GM23338 (cell line): Measurements from ENCODE around the gene DCTN2. TPM values are rescaled to one million over a fixed set of nuclear protein-coding genes. Genes with fewer than 3 reads are reported as not detected.

ENCODE experiments used
- ATAC-seq: fragments of 200-7000 bp; cut with Tn5 transposase; 3 replicates; pipeline ENCODE4 v1.9.1; 2020
- DNase-seq: peaks from one replicate; pipeline ENCODE4 v3.0.0-alpha.2; 2015; ENCODE audit warnings: low spot score
- H2AFZ ChIP-seq: fragments of 200-600 bp; sonication (generic); 2 replicates; pipeline ENCODE4 v1.8.0; 2016; ENCODE audit warnings: antibody characterized with exemption, mild to moderate bottlenecking, moderate library complexity
- H3F3A ChIP-seq: fragments of 200-600 bp; sonication (generic); replicated peaks from 2 replicates; pipeline ENCODE4 v1.8.0; 2017; ENCODE audit warnings: antibody characterized with exemption, mixed run types, low read depth
- H3K27ac ChIP-seq: fragments of 200-600 bp; sonication (generic); 2 replicates; pipeline ENCODE4 v1.6.1; 2016; ENCODE audit warnings: low read depth
- H3K27me3 ChIP-seq: fragments of 200-600 bp; sonication (generic); 2 replicates; pipeline ENCODE4 v1.8.0; 2016; ENCODE audit warnings: mild to moderate bottlenecking, mixed run types, moderate library complexity; ENCODE audit not compliant: insufficient read depth
- H3K36me3 ChIP-seq: fragments of 200-600 bp; sonication (generic); 2 replicates; pipeline ENCODE4 v1.8.0; 2016; ENCODE audit warnings: mild to moderate bottlenecking; ENCODE audit not compliant: insufficient read depth
- H3K4me1 ChIP-seq: fragments of 200-600 bp; sonication (generic); 2 replicates; pipeline ENCODE4 v1.8.0; 2016; ENCODE audit warnings: mild to moderate bottlenecking, moderate library complexity; ENCODE audit not compliant: insufficient read depth
- H3K4me2 ChIP-seq: fragments of 200-600 bp; sonication (generic); 2 replicates; pipeline ENCODE4 v1.7.1; 2017; ENCODE audit warnings: mixed run types
- H3K4me3 ChIP-seq: fragments of 200-600 bp; sonication (generic); 2 replicates; pipeline ENCODE4 v1.6.1; 2016; ENCODE audit warnings: mixed run types
- H3K79me2 ChIP-seq: fragments of 200-600 bp; sonication (generic); replicated peaks from 2 replicates; pipeline ENCODE4 v1.8.0; 2017; ENCODE audit warnings: mild to moderate bottlenecking; ENCODE audit not compliant: insufficient read depth
- H3K9me2 ChIP-seq: fragments of 200-600 bp; sonication (generic); 2 replicates; pipeline ENCODE4 v1.8.0; 2017; ENCODE audit not compliant: insufficient read depth
- H4K20me1 ChIP-seq: fragments of 200-600 bp; sonication (generic); replicated peaks from 2 replicates; pipeline ENCODE4 v1.8.0; 2017; ENCODE audit warnings: mild to moderate bottlenecking; ENCODE audit not compliant: insufficient read depth
- H3K27ac Mint-ChIP-seq: 2 replicates; pipeline ENCODE4 v1.8.0; 2020; ENCODE audit warnings: inconsistent platforms, mild to moderate bottlenecking, moderate library complexity, mixed read lengths
- H3K27me3 Mint-ChIP-seq: 3 replicates; pipeline ENCODE4 v1.8.0; 2022; ENCODE audit warnings: low read depth, mild to moderate bottlenecking, moderate library complexity, mixed read lengths, inconsistent platforms; ENCODE audit not compliant: insufficient read depth, poor library complexity
- H3K36me3 Mint-ChIP-seq: 3 replicates; pipeline ENCODE4 v1.8.0; 2021; ENCODE audit warnings: low read depth, mild to moderate bottlenecking, inconsistent platforms, moderate library complexity, mixed read lengths
- H3K4me1 Mint-ChIP-seq: 3 replicates; pipeline ENCODE4 v1.8.0; 2020; ENCODE audit warnings: mild to moderate bottlenecking, inconsistent platforms, mixed read lengths
- H3K4me3 Mint-ChIP-seq: 3 replicates; pipeline ENCODE4 v1.8.0; 2021; ENCODE audit warnings: moderate library complexity, mild to moderate bottlenecking, inconsistent platforms, mixed read lengths
- H3K9me3 Mint-ChIP-seq: 3 replicates; pipeline ENCODE4 v1.8.0; 2020; ENCODE audit warnings: moderate library complexity, mild to moderate bottlenecking, inconsistent platforms, mixed read lengths
- CREB1 ChIP-seq: fragments of 250-450 bp; sonication (Bioruptor Pico); IDR thresholded peaks from 2 replicates; pipeline ENCODE4 v1.5.0; 2020; ENCODE audit warnings: low read depth, mild to moderate bottlenecking, moderate library complexity
- EZH2 ChIP-seq: fragments of 200-600 bp; sonication (generic); IDR thresholded peaks from one replicate; pipeline ENCODE4 v1.8.0; 2017; ENCODE audit warnings: antibody characterized with exemption, mild to moderate bottlenecking, low read depth; ENCODE audit not compliant: unreplicated experiment
- EZH2phosphoT487 ChIP-seq: fragments of 200-600 bp; sonication (generic); IDR thresholded peaks from one replicate; pipeline ENCODE4 v1.8.1; 2018; ENCODE audit warnings: antibody characterized with exemption; ENCODE audit not compliant: unreplicated experiment
- POLR2AphosphoS5 ChIP-seq: IDR thresholded peaks from 2 replicates; pipeline ENCODE4 v1.6.1; 2016; ENCODE audit warnings: antibody characterized with exemption, low read depth
- STAT1 ChIP-seq: IDR thresholded peaks from one replicate; pipeline ENCODE4 v1.6.1; 2016; ENCODE audit warnings: antibody characterized with exemption; ENCODE audit not compliant: unreplicated experiment
- ZNF114 ChIP-seq: fragments of 250-450 bp; sonication (Bioruptor Pico); IDR thresholded peaks from 2 replicates; pipeline ENCODE4 v1.5.0; 2020; ENCODE audit warnings: mild to moderate bottlenecking, moderate library complexity
- ZNF331 ChIP-seq: fragments of 250-450 bp; sonication (Bioruptor Pico); IDR thresholded peaks from 2 replicates; pipeline ENCODE4 v1.5.0; 2020; ENCODE audit warnings: low read depth, mild to moderate bottlenecking, moderate library complexity
- polyA plus RNA-seq: library from polyadenylated mRNA; unstranded; fragments of >200 nt; fragmentation: Nextera tagmentation; extraction: Ambion mirVana; gene quantifications from 2 replicates; pipeline ENCODE4 v1.2.1, GENCODE V29; 2016
- total RNA-seq: library from RNA; depleted of rRNA; stranded (reverse); fragments of >200 nt; shearing (Covaris generic); gene quantifications from 2 replicates; pipeline ENCODE4 v1.2.3, GENCODE V29; 2014
- TF ChIP-seq, protein P1 (sequence below): IDR thresholded peaks from 2 replicates; pipeline ENCODE4 v1.6.1; 2016; ENCODE audit warnings: antibody characterized with exemption
- TF ChIP-seq, protein P2 (sequence below): IDR thresholded peaks from one replicate; pipeline ENCODE4 v1.6.1; 2018; ENCODE audit warnings: antibody characterized with exemption; ENCODE audit not compliant: unreplicated experiment
- TF ChIP-seq, protein P3 (sequence below): fragments of 250-450 bp; sonication (Bioruptor Pico); IDR thresholded peaks from 2 replicates; pipeline ENCODE4 v1.5.0; 2020; ENCODE audit warnings: mild to moderate bottlenecking, moderate library complexity
- TF ChIP-seq, protein P4 (sequence below), 2 experiments: fragments of 200-600 bp in 1 of 2; sonication (generic) in 1 of 2; conservative IDR thresholded peaks; 2 replicates each; pipeline versions ENCODE4 v1.5.1 to v1.6.1; 2016 to 2017; ENCODE audit warnings: antibody characterized with exemption in 2 of 2, low read depth in 2 of 2, mild to moderate bottlenecking in 2 of 2, moderate library complexity in 1 of 2

DCTN2 gene
- total and polyA plus RNA-seq, 2 experiments from 2014 or later, result 56.1 to 157 TPM

DNA sequence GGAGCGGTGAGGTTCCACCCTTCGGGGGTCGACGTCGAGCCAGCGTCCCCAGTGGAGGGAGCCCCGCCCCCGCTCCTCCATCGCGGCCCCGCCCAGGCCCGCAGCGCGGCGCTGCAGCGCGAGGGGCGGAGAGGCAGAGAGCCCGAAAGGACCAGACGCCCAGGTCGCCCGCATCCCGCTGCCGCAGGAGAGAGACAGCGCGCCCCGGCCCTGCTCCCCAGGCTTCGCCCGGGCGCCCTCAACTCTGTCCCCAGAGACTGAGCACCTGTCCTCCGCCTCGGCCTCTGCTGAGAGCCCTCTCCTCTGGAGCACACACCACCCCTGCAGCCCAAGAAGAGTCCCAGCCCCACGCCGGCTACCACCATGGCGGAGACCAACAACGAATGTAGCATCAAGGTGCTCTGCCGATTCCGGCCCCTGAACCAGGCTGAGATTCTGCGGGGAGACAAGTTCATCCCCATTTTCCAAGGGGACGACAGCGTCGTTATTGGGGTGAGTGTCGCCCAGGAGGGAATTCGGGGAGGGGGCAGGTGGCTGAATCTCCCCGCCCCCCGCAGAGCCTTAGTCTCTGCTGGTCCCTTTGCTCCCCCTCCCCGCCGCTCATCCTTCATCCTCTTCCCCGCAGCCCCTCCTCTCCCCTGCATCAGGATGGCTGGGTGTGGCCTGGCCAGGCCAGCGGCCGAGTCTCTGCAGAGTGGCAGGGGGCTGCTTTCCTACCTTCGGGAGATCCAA lies 3.1 kb upstream of the DCTN2 start, which contains the start of gene KIF5A:
Gene KIF5A (plus strand): TSS at position 136 of the 732 bp plus-strand sequence. CDS start 228 bp downstream, at position 364.
- Histone ChIP-seq H3K79me2 (peaks cover 50% of the 10 kb centered on the region), H4K20me1 (peaks cover 26% of the 10 kb centered on the region), H3K36me3 (no peaks in the 10 kb centered on the region), H3K4me3 (peak within 1 kb of the TSS; percentile 99), H3K27ac (no peak within 1 kb of the TSS), H2AFZ (peak within 1 kb of the TSS; percentile 99), H3K27me3 (peaks cover 14% of the 10 kb centered on the region), H3F3A (peaks cover 13% of the 10 kb centered on the region), H3K9me2 (no peaks in the 10 kb centered on the region), H3K4me1 (peaks cover 33% of the 10 kb centered on the region), H3K4me2 (peak within 1 kb of the TSS; percentile 88)
- Mint-ChIP-seq H3K4me3 (peak within 1 kb of the TSS; percentile 79), H3K9me3 (no peaks in the 10 kb centered on the region), H3K4me1 (peaks cover 62% of the 10 kb centered on the region), H3K27me3 (peaks cover 13% of the 10 kb centered on the region), H3K36me3 (peaks cover 3% of the 10 kb centered on the region; the same call in 2 of the 3 replicates), H3K27ac (no peak within 1 kb of the TSS)
- TF ChIP-seq EZH2 (no peak), ZNF114 (CRISPR knock-in tag) (no peak), ZNF331 (CRISPR knock-in tag) (no peak), CREB1 (CRISPR knock-in tag) (no peak), STAT1 (no peak), POLR2AphosphoS5 (peak; percentile 84), EZH2phosphoT487 (no peak)
- TF ChIP-seq, protein P1, sequence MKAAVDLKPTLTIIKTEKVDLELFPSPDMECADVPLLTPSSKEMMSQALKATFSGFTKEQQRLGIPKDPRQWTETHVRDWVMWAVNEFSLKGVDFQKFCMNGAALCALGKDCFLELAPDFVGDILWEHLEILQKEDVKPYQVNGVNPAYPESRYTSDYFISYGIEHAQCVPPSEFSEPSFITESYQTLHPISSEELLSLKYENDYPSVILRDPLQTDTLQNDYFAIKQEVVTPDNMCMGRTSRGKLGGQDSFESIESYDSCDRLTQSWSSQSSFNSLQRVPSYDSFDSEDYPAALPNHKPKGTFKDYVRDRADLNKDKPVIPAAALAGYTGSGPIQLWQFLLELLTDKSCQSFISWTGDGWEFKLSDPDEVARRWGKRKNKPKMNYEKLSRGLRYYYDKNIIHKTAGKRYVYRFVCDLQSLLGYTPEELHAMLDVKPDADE, result no peak
- TF ChIP-seq, protein P2, sequence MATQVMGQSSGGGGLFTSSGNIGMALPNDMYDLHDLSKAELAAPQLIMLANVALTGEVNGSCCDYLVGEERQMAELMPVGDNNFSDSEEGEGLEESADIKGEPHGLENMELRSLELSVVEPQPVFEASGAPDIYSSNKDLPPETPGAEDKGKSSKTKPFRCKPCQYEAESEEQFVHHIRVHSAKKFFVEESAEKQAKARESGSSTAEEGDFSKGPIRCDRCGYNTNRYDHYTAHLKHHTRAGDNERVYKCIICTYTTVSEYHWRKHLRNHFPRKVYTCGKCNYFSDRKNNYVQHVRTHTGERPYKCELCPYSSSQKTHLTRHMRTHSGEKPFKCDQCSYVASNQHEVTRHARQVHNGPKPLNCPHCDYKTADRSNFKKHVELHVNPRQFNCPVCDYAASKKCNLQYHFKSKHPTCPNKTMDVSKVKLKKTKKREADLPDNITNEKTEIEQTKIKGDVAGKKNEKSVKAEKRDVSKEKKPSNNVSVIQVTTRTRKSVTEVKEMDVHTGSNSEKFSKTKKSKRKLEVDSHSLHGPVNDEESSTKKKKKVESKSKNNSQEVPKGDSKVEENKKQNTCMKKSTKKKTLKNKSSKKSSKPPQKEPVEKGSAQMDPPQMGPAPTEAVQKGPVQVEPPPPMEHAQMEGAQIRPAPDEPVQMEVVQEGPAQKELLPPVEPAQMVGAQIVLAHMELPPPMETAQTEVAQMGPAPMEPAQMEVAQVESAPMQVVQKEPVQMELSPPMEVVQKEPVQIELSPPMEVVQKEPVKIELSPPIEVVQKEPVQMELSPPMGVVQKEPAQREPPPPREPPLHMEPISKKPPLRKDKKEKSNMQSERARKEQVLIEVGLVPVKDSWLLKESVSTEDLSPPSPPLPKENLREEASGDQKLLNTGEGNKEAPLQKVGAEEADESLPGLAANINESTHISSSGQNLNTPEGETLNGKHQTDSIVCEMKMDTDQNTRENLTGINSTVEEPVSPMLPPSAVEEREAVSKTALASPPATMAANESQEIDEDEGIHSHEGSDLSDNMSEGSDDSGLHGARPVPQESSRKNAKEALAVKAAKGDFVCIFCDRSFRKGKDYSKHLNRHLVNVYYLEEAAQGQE, result no peak
- TF ChIP-seq, protein P3, sequence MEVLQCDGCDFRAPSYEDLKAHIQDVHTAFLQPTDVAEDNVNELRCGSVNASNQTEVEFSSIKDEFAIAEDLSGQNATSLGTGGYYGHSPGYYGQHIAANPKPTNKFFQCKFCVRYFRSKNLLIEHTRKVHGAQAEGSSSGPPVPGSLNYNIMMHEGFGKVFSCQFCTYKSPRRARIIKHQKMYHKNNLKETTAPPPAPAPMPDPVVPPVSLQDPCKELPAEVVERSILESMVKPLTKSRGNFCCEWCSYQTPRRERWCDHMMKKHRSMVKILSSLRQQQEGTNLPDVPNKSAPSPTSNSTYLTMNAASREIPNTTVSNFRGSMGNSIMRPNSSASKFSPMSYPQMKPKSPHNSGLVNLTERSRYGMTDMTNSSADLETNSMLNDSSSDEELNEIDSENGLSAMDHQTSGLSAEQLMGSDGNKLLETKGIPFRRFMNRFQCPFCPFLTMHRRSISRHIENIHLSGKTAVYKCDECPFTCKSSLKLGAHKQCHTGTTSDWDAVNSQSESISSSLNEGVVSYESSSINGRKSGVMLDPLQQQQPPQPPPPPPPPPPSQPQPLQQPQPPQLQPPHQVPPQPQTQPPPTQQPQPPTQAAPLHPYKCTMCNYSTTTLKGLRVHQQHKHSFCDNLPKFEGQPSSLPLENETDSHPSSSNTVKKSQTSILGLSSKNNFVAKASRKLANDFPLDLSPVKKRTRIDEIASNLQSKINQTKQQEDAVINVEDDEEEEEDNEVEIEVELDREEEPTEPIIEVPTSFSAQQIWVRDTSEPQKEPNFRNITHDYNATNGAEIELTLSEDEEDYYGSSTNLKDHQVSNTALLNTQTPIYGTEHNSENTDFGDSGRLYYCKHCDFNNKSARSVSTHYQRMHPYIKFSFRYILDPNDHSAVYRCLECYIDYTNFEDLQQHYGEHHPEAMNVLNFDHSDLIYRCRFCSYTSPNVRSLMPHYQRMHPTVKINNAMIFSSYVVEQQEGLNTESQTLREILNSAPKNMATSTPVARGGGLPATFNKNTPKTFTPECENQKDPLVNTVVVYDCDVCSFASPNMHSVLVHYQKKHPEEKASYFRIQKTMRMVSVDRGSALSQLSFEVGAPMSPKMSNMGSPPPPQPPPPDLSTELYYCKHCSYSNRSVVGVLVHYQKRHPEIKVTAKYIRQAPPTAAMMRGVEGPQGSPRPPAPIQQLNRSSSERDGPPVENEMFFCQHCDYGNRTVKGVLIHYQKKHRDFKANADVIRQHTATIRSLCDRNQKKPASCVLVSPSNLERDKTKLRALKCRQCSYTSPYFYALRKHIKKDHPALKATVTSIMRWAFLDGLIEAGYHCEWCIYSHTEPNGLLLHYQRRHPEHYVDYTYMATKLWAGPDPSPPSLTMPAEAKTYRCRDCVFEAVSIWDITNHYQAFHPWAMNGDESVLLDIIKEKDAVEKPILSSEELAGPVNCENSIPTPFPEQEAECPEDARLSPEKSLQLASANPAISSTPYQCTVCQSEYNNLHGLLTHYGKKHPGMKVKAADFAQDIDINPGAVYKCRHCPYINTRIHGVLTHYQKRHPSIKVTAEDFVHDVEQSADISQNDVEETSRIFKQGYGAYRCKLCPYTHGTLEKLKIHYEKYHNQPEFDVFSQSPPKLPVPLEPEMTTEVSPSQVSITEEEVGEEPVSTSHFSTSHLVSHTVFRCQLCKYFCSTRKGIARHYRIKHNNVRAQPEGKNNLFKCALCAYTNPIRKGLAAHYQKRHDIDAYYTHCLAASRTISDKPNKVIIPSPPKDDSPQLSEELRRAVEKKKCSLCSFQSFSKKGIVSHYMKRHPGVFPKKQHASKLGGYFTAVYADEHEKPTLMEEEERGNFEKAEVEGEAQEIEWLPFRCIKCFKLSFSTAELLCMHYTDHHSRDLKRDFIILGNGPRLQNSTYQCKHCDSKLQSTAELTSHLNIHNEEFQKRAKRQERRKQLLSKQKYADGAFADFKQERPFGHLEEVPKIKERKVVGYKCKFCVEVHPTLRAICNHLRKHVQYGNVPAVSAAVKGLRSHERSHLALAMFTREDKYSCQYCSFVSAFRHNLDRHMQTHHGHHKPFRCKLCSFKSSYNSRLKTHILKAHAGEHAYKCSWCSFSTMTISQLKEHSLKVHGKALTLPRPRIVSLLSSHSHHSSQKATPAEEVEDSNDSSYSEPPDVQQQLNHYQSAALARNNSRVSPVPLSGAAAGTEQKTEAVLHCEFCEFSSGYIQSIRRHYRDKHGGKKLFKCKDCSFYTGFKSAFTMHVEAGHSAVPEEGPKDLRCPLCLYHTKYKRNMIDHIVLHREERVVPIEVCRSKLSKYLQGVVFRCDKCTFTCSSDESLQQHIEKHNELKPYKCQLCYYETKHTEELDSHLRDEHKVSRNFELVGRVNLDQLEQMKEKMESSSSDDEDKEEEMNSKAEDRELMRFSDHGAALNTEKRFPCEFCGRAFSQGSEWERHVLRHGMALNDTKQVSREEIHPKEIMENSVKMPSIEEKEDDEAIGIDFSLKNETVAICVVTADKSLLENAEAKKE (CRISPR knock-in tag), result no peak
- TF ChIP-seq, protein P4, sequence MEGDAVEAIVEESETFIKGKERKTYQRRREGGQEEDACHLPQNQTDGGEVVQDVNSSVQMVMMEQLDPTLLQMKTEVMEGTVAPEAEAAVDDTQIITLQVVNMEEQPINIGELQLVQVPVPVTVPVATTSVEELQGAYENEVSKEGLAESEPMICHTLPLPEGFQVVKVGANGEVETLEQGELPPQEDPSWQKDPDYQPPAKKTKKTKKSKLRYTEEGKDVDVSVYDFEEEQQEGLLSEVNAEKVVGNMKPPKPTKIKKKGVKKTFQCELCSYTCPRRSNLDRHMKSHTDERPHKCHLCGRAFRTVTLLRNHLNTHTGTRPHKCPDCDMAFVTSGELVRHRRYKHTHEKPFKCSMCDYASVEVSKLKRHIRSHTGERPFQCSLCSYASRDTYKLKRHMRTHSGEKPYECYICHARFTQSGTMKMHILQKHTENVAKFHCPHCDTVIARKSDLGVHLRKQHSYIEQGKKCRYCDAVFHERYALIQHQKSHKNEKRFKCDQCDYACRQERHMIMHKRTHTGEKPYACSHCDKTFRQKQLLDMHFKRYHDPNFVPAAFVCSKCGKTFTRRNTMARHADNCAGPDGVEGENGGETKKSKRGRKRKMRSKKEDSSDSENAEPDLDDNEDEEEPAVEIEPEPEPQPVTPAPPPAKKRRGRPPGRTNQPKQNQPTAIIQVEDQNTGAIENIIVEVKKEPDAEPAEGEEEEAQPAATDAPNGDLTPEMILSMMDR (conservative IDR thresholded peaks at IDR 0.05; ENCODE audit: low read depth in 2 of 2), result 0 out of 4 replicates have a peak, but pooled peaks of 1 of the 2 experiments have one; percentile 22
- peak; percentile 90 for DNase-seq
- peak; percentile 73 for ATAC-seq
